Measurements from ENCODE around the gene RGS3. TPM values are rescaled to one million over a fixed set of nuclear protein-coding genes. Genes with fewer than 3 reads are reported as not detected.
"Not testable (repeated sequence)": the region's sequence is repeated elsewhere in the genome, so short reads cannot be mapped to it uniquely, and the experiment has no call there.

The RGS3 gene
- total RNA-seq, 2 donors from 2014 or later, result 25.7 to 56.1 TPM

GRCh38 chr9:113626735-113627495 lies 163.4 kb downstream of the RGS3 start:
- DNase-seq (ENCODE audit: low spot score in 2 of 2) (no peak), ATAC-seq (no peak)
- Mint-ChIP-seq H3K36me3 (no peaks in the 10 kb centered on the region), H3K27ac (peak overlapping the region in 1 of 2 donors; percentile 6), H3K9me3 (no peaks in the 10 kb centered on the region)

GRCh38 chr9:113628621-113629020 lies 165.1 kb downstream of the RGS3 start:
- ATAC-seq (no peak), DNase-seq (ENCODE audit: low spot score in 2 of 2) (no peak)
- Mint-ChIP-seq H3K27ac (peak overlapping the region in 1 of 2 donors; percentile 1), H3K36me3 (no peaks in the 10 kb centered on the region), H3K9me3 (no peaks in the 10 kb centered on the region)

GRCh38 chr9:113630386-113631136 lies 167.0 kb downstream of the RGS3 start:
- ATAC-seq (no peak), DNase-seq (ENCODE audit: low spot score in 2 of 2) (no peak)
- Mint-ChIP-seq H3K36me3 (no peaks in the 10 kb centered on the region), H3K27ac (no peak overlapping the region), H3K9me3 (no peaks in the 10 kb centered on the region)

- no peak for DNase-seq (ENCODE audit: low spot score in 2 of 2)
- Mint-ChIP-seq H3K27ac (no peak overlapping the region), H3K36me3 (no peaks in the 10 kb centered on the region), H3K9me3 (no peaks in the 10 kb centered on the region)
- ATAC-seq, result no peak
Observed at GRCh38 chr9:113631137-113631765, 167.7 kb downstream of the RGS3 start.

GRCh38 chr9:113631871-113632665 lies 168.5 kb downstream of the RGS3 start:
- Mint-ChIP-seq H3K27ac (peak overlapping the region; percentile 47 to 89), H3K36me3 (no peaks in the 10 kb centered on the region), H3K9me3 (no peaks in the 10 kb centered on the region)
- no peak for ATAC-seq
- DNase-seq (ENCODE audit: low spot score in 2 of 2), result peak in 1 of 2 donors; percentile 34

- DNase-seq (ENCODE audit: low spot score in 2 of 2) (peak; percentile 34 to 70), ATAC-seq (peak; percentile 93)
- no peaks in the 10 kb centered on the region for H3K36me3 Mint-ChIP-seq
- H3K27ac Mint-ChIP-seq, result peak overlapping the region; percentile 47 to 89
- H3K9me3 Mint-ChIP-seq, result no peaks in the 10 kb centered on the region
Observed at GRCh38 chr9:113632776-113633590, 169.5 kb downstream of the RGS3 start.

- H3K36me3 Mint-ChIP-seq, result no peaks in the 10 kb centered on the region
- peak in 1 of 2 donors; percentile 70 for ATAC-seq
- DNase-seq (ENCODE audit: low spot score in 2 of 2), result peak in 1 of 2 donors; percentile 50
- H3K9me3 Mint-ChIP-seq, result no peaks in the 10 kb centered on the region
- H3K27ac Mint-ChIP-seq, result no peak overlapping the region
Observed at GRCh38 chr9:113633782-113634595, 170.5 kb downstream of the RGS3 start.

GRCh38 chr9:113634596-113635515 lies 171.3 kb downstream of the RGS3 start:
- Mint-ChIP-seq H3K36me3 (no peaks in the 10 kb centered on the region), H3K9me3 (no peaks in the 10 kb centered on the region), H3K27ac (peak overlapping the region in 1 of 2 donors; percentile 3)
- no peak for ATAC-seq
- DNase-seq (ENCODE audit: low spot score in 2 of 2), result peak in 1 of 2 donors; percentile 21

GRCh38 chr9:113635586-113635985 lies 172.1 kb downstream of the RGS3 start:
- DNase-seq (ENCODE audit: low spot score in 2 of 2) (peak in 1 of 2 donors; percentile 37), ATAC-seq (no peak)
- Mint-ChIP-seq H3K27ac (peak overlapping the region in 1 of 2 donors; percentile 3), H3K36me3 (no peaks in the 10 kb centered on the region), H3K9me3 (no peaks in the 10 kb centered on the region)

- Mint-ChIP-seq H3K9me3 (no peaks in the 10 kb centered on the region), H3K36me3 (no peaks in the 10 kb centered on the region), H3K27ac (no peak overlapping the region)
- DNase-seq (ENCODE audit: low spot score in 2 of 2), result peak in 1 of 2 donors; percentile 50
- ATAC-seq, result no peak
Observed at GRCh38 chr9:113636165-113636564, 172.6 kb downstream of the RGS3 start.

GRCh38 chr9:113636693-113637092 lies 173.2 kb downstream of the RGS3 start:
- no peaks in the 10 kb centered on the region for H3K9me3 Mint-ChIP-seq
- H3K27ac Mint-ChIP-seq, result no peak overlapping the region
- no peak for ATAC-seq
- H3K36me3 Mint-ChIP-seq, result no peaks in the 10 kb centered on the region
- DNase-seq (ENCODE audit: low spot score in 2 of 2), result peak in 1 of 2 donors; percentile 16

- Mint-ChIP-seq H3K36me3 (no peaks in the 10 kb centered on the region), H3K9me3 (no peaks in the 10 kb centered on the region), H3K27ac (no peak overlapping the region)
- DNase-seq (ENCODE audit: low spot score in 2 of 2), result no peak
- ATAC-seq, result no peak
Observed at GRCh38 chr9:113638490-113638889, 175.0 kb downstream of the RGS3 start.

GRCh38 chr9:113638897-113639296 lies 175.4 kb downstream of the RGS3 start:
- ATAC-seq (no peak), DNase-seq (ENCODE audit: low spot score in 2 of 2) (peak in 1 of 2 donors; percentile 16)
- Mint-ChIP-seq H3K36me3 (no peaks in the 10 kb centered on the region), H3K9me3 (no peaks in the 10 kb centered on the region), H3K27ac (no peak overlapping the region)

GRCh38 chr9:113639411-113639970 lies 176.0 kb downstream of the RGS3 start:
- H3K27ac Mint-ChIP-seq, ATAC-seq, H3K9me3 Mint-ChIP-seq, H3K36me3 Mint-ChIP-seq: not testable (repeated sequence)
- DNase-seq (ENCODE audit: low spot score in 2 of 2), result peak in 1 of 2 donors; percentile 13

All from activated naive CD4-positive, alpha-beta T cell treated with anti-CD3 and anti-CD28 coated beads, Interleukin-2, amount 50 U/mL, for 72 hours (primary cell).